Measurements from ENCODE around the gene GGT5. TPM values are rescaled to one million over a fixed set of nuclear protein-coding genes. Genes with fewer than 3 reads are reported as not detected.
"Not testable (repeated sequence)": the region's sequence is repeated elsewhere in the genome, so short reads cannot be mapped to it uniquely, and the experiment has no call there.

The GGT5 gene
- total and polyA plus RNA-seq, 2 of the 13 experiments (the other 11 are each of a cell fraction or from before 2014, with no cell fraction given), result 0.69 to 3.1 TPM

DNA sequence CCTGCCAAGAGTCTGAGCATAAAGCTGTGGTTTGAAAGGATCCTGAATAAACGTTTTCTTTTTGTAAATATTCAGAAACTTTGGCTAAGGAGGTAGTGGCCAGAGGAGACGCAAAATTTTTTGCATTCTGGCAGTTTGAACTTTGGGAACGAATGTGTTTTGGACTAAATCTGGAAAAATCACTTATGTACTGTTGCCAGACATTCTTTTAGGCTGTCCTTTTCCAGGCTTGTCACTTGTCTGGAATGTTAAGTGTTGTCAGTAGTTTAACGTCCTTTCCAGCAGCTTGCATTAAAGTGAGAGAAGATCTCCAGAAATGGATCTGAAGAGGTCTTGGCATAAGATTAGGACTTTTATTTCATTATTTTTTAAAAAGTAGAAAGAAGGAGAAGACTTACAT lies 44.2 kb upstream of the GGT5 start:
- no peak for DNase-seq (ENCODE audit: low spot score)
- no peak overlapping the region for H3K9ac ChIP-seq (ENCODE audit: insufficient read depth, low read depth, low read length)
- peaks cover 58% of the 10 kb centered on the region for H3K4me1 ChIP-seq (ENCODE audit: insufficient read depth, low read length)
- peaks cover 65% of the 10 kb centered on the region for H3K79me2 ChIP-seq (ENCODE audit: insufficient read depth, low read length)
- TF ChIP-seq ZNF225 (CRISPR knock-in tag; IDR thresholded peaks at IDR 0.05), result no peak
- no peak for TF ChIP-seq GTF3A (CRISPR knock-in tag; conservative IDR thresholded peaks at IDR 0.05)
- TF ChIP-seq KDM4B (CRISPR knock-in tag; IDR thresholded peaks at IDR 0.05), result no peak
- TF ChIP-seq ZSCAN9 (CRISPR knock-in tag; IDR thresholded peaks at IDR 0.05; ENCODE audit: borderline replicate concordance), result no peak
- TF ChIP-seq ASH2L (IDR thresholded peaks at IDR 0.05; ENCODE audit: insufficient read length, low read depth, low read length), result no peak
- TF ChIP-seq IKZF1 (IDR thresholded peaks at IDR 0.05), result no peak
- TF ChIP-seq ZNF260 (CRISPR knock-in tag; IDR thresholded peaks at IDR 0.05; ENCODE audit: borderline replicate concordance, low read depth), result no peak
- no peak for ATAC-seq
- H3K9me3 ChIP-seq (ENCODE audit: low read length), result no peaks in the 10 kb centered on the region
- no peaks in the 10 kb centered on the region for H3K27me3 ChIP-seq (ENCODE audit: control insufficient read depth in 1 of 2, insufficient read depth in 2 of 2, low read length in 2 of 2)
- peak overlapping the region; percentile 31 for H3K27ac ChIP-seq (ENCODE audit: extremely low read length, insufficient read depth, low read length)
- H2AFZ ChIP-seq (ENCODE audit: low read length), result no peak overlapping the region
- no peak overlapping the region for H3K4me3 ChIP-seq (replicated peaks in 1 of 3; ENCODE audit: insufficient read depth in 1 of 3, low read depth in 2 of 3, low read length in 3 of 3)
- 58% methylated on average over 4 of the region's 4 CpGs for WGBS (ENCODE audit: low lambda C conversion rate)
- ChIA-PET CTCF (ENCODE audit: low intra/inter-chr PET ratio, low total read pairs) (no interaction called here), POLR2A (no interaction called here)
- in situ Hi-C loops (cut with HindIII; ENCODE audit: extremely low pct_ligation_motif_present, low pct_unique_long_range_greater_than_20kb) (no loop called here), intact Hi-C loops (cut with micrococcal nuclease; ENCODE audit: unreplicated experiment) (no loop called here)
- H3K4me2 ChIP-seq (ENCODE audit: low read depth, low read length), result no peak overlapping the region
- no TSS peak for BruUV-seq (replicated peaks)
- no peaks in the 10 kb centered on the region; a peak in 1 of 5 replicates for H3K36me3 ChIP-seq (replicated peaks in 1 of 2; ENCODE audit: control insufficient read depth in 1 of 2, insufficient read depth in 2 of 2, low read length in 2 of 2)
- no peak for FAIRE-seq
- H4K20me1 ChIP-seq (ENCODE audit: insufficient read depth, low read length), result no peaks in the 10 kb centered on the region

GRCh38 chr22:24287801-24288200 lies 42.9 kb upstream of the GGT5 start:
- DNase-seq (ENCODE audit: low spot score); H3K4me3 ChIP-seq (replicated peaks in 1 of 3; ENCODE audit: insufficient read depth in 1 of 3, low read depth in 2 of 3, low read length in 3 of 3); H3K36me3 ChIP-seq (replicated peaks in 1 of 2; ENCODE audit: control insufficient read depth in 1 of 2, insufficient read depth in 2 of 2, low read length in 2 of 2); POLR2A ChIA-PET; CTCF ChIA-PET (ENCODE audit: low intra/inter-chr PET ratio, low total read pairs); FAIRE-seq; H3K9ac ChIP-seq (ENCODE audit: insufficient read depth, low read depth, low read length); intact Hi-C loops (cut with micrococcal nuclease; ENCODE audit: unreplicated experiment); BruUV-seq (replicated peaks); H4K20me1 ChIP-seq (ENCODE audit: insufficient read depth, low read length); H3K27ac ChIP-seq (ENCODE audit: extremely low read length, insufficient read depth, low read length); in situ Hi-C loops (cut with HindIII; ENCODE audit: extremely low pct_ligation_motif_present, low pct_unique_long_range_greater_than_20kb); H3K4me2 ChIP-seq (ENCODE audit: low read depth, low read length); H3K27me3 ChIP-seq (ENCODE audit: control insufficient read depth in 1 of 2, insufficient read depth in 2 of 2, low read length in 2 of 2); H2AFZ ChIP-seq (ENCODE audit: low read length); H3K9me3 ChIP-seq (ENCODE audit: low read length); ATAC-seq: not testable (repeated sequence)
- WGBS (ENCODE audit: low lambda C conversion rate), result 98% methylated on average over 6 of the region's 6 CpGs
- Histone ChIP-seq H3K79me2 (ENCODE audit: insufficient read depth, low read length) (peaks cover 78% of the 10 kb centered on the region), H3K4me1 (ENCODE audit: insufficient read depth, low read length) (peaks cover 58% of the 10 kb centered on the region)

- H3K4me2 ChIP-seq (ENCODE audit: low read depth, low read length); POLR2A ChIA-PET; ATAC-seq; in situ Hi-C loops (cut with HindIII; ENCODE audit: extremely low pct_ligation_motif_present, low pct_unique_long_range_greater_than_20kb); H3K4me3 ChIP-seq (replicated peaks in 1 of 3; ENCODE audit: insufficient read depth in 1 of 3, low read depth in 2 of 3, low read length in 3 of 3); H3K36me3 ChIP-seq (replicated peaks in 1 of 2; ENCODE audit: control insufficient read depth in 1 of 2, insufficient read depth in 2 of 2, low read length in 2 of 2); H4K20me1 ChIP-seq (ENCODE audit: insufficient read depth, low read length); CTCF ChIA-PET (ENCODE audit: low intra/inter-chr PET ratio, low total read pairs); intact Hi-C loops (cut with micrococcal nuclease; ENCODE audit: unreplicated experiment); H2AFZ ChIP-seq (ENCODE audit: low read length); BruUV-seq (replicated peaks); H3K27me3 ChIP-seq (ENCODE audit: control insufficient read depth in 1 of 2, insufficient read depth in 2 of 2, low read length in 2 of 2); H3K27ac ChIP-seq (ENCODE audit: extremely low read length, insufficient read depth, low read length); FAIRE-seq; H3K9me3 ChIP-seq (ENCODE audit: low read length); H3K9ac ChIP-seq (ENCODE audit: insufficient read depth, low read depth, low read length); DNase-seq (ENCODE audit: low spot score): not testable (repeated sequence)
- H3K79me2 ChIP-seq (ENCODE audit: insufficient read depth, low read length), result peaks cover 84% of the 10 kb centered on the region
- H3K4me1 ChIP-seq (ENCODE audit: insufficient read depth, low read length), result peaks cover 52% of the 10 kb centered on the region
- 96% methylated on average over 3 of the region's 9 CpGs for WGBS (ENCODE audit: low lambda C conversion rate)
Observed at GRCh38 chr22:24287212-24287611, 42.3 kb upstream of the GGT5 start.

Measured in HepG2 (cell line).